ENCODE data around the gene TULP1. TPM values are rescaled to one million over a fixed set of nuclear protein-coding genes. Genes with fewer than 3 reads are reported as not detected.
A peak's percentile ranks its signal among the peaks of the same experiment; 100 is the strongest.

The TULP1 gene
- total and polyA plus RNA-seq, 2 of the 13 experiments (the other 11 are each of a cell fraction or from before 2014, with no cell fraction given): not detected

DNA sequence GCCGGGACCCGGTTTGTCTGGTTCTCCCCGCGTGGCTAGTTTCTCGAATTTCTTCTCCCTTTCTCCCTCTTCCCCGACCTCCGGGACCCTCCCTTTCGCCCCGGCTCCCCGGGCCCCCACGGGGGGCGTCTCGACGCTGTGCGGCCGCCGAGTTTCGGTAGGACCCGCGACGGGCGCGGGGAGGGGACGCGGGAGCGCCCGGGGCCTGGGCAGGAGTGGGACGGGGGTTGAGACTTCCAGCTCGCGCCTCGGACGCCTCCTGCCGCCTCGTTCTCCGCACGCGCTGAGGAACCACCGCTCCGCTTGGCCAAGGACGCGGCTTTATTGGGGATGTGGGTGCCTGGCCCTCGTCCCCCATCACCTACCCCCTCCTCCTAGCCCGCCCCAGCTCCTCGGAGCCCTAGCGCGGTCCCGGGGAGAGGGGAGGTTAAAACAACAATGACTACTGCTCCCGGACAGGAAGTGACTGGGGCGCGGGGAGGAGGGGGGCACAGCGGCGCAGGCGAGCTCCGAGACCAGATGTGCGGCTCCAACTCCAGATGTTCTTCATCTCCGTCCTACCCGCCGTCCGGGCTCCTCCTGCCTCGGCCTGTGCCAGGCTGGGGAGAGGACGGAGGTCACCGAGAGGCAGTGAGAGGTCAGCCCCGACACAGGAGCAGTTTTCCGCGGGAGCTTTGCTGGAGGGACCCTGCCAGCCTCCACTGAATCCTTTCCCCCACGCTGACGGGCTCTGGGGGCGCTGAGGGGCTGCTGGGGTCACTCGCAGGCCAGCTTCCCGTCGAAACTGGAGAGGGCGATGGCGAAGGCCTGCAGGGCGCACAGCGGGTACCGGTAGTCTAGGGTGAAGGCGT lies 14.9 kb downstream of the TULP1 start (continued):
- no peak for TF ChIP-seq PHF5A (CRISPR knock-in tag; IDR thresholded peaks at IDR 0.05; ENCODE audit: low read depth, unreplicated experiment)
- TF ChIP-seq, protein P1, sequence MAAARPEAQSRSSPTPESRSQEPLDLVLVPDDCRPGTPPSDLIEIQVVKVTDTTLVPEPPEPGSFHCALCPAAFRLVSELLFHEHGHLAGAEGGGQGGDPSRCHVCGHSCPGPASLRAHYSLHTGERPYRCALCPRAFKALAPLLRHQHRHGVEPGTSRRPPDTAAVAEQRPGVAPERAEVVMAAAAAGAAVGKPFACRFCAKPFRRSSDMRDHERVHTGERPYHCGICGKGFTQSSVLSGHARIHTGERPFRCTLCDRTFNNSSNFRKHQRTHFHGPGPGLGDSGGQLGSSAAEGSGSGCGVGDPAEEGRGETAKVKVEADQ (CRISPR knock-in tag; IDR thresholded peaks at IDR 0.05; ENCODE audit: borderline replicate concordance): 0 out of 2 replicates have a peak, but pooled peaks have one; percentile 63
- TF ChIP-seq ZNF224 (CRISPR knock-in tag; IDR thresholded peaks at IDR 0.05): no peak
- TF ChIP-seq ZKSCAN1 (IDR thresholded peaks at IDR 0.05; ENCODE audit: low read length): no peak
- no peak for TF ChIP-seq ZNF83 (CRISPR knock-in tag; IDR thresholded peaks at IDR 0.05; ENCODE audit: borderline replicate concordance)
- TF ChIP-seq TAF1 (CRISPR knock-in tag; IDR thresholded peaks at IDR 0.05): peak; percentile 31; the same call in 1 of the 2 replicates
- TF ChIP-seq ZNF703 (CRISPR knock-in tag; IDR thresholded peaks at IDR 0.05; ENCODE audit: borderline replicate concordance): no peak
- TF ChIP-seq ZC3H4 (CRISPR knock-in tag; IDR thresholded peaks at IDR 0.05; ENCODE audit: borderline replicate concordance): peak; percentile 71; the same call in 1 of the 2 replicates
- TF ChIP-seq CEBPG (CRISPR knock-in tag; IDR thresholded peaks at IDR 0.05): no peak
- TF ChIP-seq KLF16 (CRISPR knock-in tag; IDR thresholded peaks at IDR 0.05): peak; percentile 63 to 83; a peak in 2 of 4 replicates
- TF ChIP-seq, protein P2, sequence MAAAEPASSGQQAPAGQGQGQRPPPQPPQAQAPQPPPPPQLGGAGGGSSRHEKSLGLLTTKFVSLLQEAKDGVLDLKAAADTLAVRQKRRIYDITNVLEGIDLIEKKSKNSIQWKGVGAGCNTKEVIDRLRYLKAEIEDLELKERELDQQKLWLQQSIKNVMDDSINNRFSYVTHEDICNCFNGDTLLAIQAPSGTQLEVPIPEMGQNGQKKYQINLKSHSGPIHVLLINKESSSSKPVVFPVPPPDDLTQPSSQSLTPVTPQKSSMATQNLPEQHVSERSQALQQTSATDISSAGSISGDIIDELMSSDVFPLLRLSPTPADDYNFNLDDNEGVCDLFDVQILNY (CRISPR knock-in tag; conservative IDR thresholded peaks at IDR 0.05): no peak
- peak; percentile 75; the same call in 1 of the 2 replicates for TF ChIP-seq ZFYVE20 (CRISPR knock-in tag; IDR thresholded peaks at IDR 0.05; ENCODE audit: borderline replicate concordance, low read depth)
- TF ChIP-seq, protein P3, sequence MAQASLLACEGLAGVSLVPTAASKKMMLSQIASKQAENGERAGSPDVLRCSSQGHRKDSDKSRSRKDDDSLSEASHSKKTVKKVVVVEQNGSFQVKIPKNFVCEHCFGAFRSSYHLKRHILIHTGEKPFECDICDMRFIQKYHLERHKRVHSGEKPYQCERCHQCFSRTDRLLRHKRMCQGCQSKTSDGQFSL (CRISPR knock-in tag; IDR thresholded peaks at IDR 0.05): peak; percentile 39; the same call in 1 of the 2 replicates
- TF ChIP-seq, protein P4, sequence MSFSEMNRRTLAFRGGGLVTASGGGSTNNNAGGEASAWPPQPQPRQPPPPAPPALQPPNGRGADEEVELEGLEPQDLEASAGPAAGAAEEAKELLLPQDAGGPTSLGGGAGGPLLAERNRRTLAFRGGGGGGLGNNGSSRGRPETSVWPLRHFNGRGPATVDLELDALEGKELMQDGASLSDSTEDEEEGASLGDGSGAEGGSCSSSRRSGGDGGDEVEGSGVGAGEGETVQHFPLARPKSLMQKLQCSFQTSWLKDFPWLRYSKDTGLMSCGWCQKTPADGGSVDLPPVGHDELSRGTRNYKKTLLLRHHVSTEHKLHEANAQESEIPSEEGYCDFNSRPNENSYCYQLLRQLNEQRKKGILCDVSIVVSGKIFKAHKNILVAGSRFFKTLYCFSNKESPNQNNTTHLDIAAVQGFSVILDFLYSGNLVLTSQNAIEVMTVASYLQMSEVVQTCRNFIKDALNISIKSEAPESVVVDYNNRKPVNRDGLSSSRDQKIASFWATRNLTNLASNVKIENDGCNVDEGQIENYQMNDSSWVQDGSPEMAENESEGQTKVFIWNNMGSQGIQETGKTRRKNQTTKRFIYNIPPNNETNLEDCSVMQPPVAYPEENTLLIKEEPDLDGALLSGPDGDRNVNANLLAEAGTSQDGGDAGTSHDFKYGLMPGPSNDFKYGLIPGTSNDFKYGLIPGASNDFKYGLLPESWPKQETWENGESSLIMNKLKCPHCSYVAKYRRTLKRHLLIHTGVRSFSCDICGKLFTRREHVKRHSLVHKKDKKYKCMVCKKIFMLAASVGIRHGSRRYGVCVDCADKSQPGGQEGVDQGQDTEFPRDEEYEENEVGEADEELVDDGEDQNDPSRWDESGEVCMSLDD (CRISPR knock-in tag; IDR thresholded peaks at IDR 0.05; ENCODE audit: borderline replicate concordance): peak; percentile 82; the same call in 1 of the 2 replicates
- no peak for TF ChIP-seq TBP (CRISPR knock-in tag; IDR thresholded peaks at IDR 0.05)
- TF ChIP-seq, protein P5, sequence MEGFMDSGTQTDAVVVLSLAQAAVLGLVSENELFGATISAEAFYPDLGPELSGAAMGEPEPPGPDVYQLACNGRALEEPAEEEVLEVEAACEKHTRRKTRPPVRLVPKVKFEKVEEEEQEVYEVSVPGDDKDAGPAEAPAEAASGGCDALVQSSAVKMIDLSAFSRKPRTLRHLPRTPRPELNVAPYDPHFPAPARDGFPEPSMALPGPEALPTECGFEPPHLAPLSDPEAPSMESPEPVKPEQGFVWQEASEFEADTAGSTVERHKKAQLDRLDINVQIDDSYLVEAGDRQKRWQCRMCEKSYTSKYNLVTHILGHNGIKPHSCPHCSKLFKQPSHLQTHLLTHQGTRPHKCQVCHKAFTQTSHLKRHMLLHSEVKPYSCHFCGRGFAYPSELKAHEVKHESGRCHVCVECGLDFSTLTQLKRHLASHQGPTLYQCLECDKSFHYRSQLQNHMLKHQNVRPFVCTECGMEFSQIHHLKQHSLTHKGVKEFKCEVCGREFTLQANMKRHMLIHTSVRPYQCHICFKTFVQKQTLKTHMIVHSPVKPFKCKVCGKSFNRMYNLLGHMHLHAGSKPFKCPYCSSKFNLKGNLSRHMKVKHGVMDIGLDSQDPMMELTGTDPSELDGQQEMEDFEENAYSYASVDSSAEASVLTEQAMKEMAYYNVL (CRISPR knock-in tag; IDR thresholded peaks at IDR 0.05; ENCODE audit: borderline replicate concordance): no peak; the same call in 1 of the 2 replicates
- TF ChIP-seq ZBTB7A (CRISPR knock-in tag; IDR thresholded peaks at IDR 0.05): 0 out of 2 replicates have a peak, but pooled peaks have one; percentile 31
- peak; percentile 93; the same call in 1 of the 2 replicates for TF ChIP-seq ZNF878 (CRISPR knock-in tag; IDR thresholded peaks at IDR 0.05)
- peak; percentile 73; the same call in 1 of the 2 replicates for TF ChIP-seq ZNF138 (CRISPR knock-in tag; IDR thresholded peaks at IDR 0.05; ENCODE audit: low read depth)
- no peak for TF ChIP-seq SP2 (CRISPR knock-in tag; IDR thresholded peaks at IDR 0.05)
